GM12878 (cell line): ENCODE measurements around the gene POLR1F.

Experiments used
- PAX5 ChIP-seq: IDR thresholded peaks from 2 replicates; pipeline ENCODE4 v1.6.1; 2011; ENCODE audit warnings: low read depth, low read length, borderline replicate concordance
- TCF7 ChIP-seq: IDR thresholded peaks from 2 replicates; pipeline ENCODE4 v1.6.1; 2014; ENCODE audit warnings: antibody characterized with exemption, borderline replicate concordance
- TF ChIP-seq, protein P1 (sequence below): fragments of 450-650 bp; IDR thresholded peaks from 2 replicates; pipeline ENCODE4 v1.6.1; 2017; ENCODE audit warnings: mild to moderate bottlenecking

DNA sequence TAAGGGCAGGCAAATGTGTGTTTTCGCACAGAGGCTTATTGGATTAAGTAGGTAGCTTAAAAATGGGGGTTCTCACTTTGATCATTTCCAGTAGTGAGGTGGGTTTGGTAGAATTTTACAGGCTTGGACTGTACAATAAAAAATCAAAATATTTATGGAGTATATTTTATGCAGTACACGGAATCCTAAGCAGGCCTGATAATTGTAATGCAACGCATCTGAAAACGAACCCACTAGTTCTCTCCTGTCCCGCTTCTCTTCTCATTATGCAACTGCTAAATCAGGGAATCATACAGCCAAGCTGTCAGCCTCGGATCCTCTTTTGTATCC lies 377 bp upstream of the POLR1F start:
- TF ChIP-seq, protein P1, sequence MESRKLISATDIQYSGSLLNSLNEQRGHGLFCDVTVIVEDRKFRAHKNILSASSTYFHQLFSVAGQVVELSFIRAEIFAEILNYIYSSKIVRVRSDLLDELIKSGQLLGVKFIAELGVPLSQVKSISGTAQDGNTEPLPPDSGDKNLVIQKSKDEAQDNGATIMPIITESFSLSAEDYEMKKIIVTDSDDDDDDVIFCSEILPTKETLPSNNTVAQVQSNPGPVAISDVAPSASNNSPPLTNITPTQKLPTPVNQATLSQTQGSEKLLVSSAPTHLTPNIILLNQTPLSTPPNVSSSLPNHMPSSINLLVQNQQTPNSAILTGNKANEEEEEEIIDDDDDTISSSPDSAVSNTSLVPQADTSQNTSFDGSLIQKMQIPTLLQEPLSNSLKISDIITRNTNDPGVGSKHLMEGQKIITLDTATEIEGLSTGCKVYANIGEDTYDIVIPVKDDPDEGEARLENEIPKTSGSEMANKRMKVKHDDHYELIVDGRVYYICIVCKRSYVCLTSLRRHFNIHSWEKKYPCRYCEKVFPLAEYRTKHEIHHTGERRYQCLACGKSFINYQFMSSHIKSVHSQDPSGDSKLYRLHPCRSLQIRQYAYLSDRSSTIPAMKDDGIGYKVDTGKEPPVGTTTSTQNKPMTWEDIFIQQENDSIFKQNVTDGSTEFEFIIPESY: no peak
- TF ChIP-seq TCF7 (no peak), PAX5 (no peak)
